Measurements from ENCODE around the gene SPAG17.

DNA sequence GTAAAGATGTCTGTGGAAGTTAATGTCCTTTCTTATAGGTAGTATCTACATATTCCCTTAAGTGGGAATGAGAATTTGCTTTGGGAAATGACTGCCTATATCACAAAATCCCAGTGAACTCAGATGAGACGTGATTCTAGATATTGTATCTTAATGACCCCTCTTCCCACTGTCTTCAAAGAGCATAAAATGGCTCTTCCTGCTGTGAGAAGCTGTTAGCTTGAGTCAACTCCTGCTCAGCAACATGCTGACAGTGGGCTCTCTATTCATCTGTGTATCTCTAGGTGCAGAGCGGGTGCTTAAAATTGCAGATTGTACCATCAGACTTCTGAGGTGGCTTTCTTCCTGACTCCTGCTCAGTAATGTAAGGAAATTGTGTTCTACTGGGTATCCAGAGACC is 100.6 kb downstream of the SPAG17 start:
- TF ChIP-seq, protein P1, sequence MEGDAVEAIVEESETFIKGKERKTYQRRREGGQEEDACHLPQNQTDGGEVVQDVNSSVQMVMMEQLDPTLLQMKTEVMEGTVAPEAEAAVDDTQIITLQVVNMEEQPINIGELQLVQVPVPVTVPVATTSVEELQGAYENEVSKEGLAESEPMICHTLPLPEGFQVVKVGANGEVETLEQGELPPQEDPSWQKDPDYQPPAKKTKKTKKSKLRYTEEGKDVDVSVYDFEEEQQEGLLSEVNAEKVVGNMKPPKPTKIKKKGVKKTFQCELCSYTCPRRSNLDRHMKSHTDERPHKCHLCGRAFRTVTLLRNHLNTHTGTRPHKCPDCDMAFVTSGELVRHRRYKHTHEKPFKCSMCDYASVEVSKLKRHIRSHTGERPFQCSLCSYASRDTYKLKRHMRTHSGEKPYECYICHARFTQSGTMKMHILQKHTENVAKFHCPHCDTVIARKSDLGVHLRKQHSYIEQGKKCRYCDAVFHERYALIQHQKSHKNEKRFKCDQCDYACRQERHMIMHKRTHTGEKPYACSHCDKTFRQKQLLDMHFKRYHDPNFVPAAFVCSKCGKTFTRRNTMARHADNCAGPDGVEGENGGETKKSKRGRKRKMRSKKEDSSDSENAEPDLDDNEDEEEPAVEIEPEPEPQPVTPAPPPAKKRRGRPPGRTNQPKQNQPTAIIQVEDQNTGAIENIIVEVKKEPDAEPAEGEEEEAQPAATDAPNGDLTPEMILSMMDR (IDR thresholded peaks at IDR 0.05) = no peak
- no peak for TF ChIP-seq POLR2AphosphoS5 (IDR thresholded peaks at IDR 0.05; ENCODE audit: low read depth, low read length)
- no peak for TF ChIP-seq YY1 (IDR thresholded peaks at IDR 0.05; ENCODE audit: low read depth)
- TF ChIP-seq FOXJ3 (CRISPR knock-in tag; IDR thresholded peaks at IDR 0.05) = no peak
- TF ChIP-seq EZH2phosphoT487 (IDR thresholded peaks at IDR 0.05; ENCODE audit: borderline replicate concordance, low read depth) = no peak
- no peak for TF ChIP-seq FOXM1 (IDR thresholded peaks at IDR 0.05; ENCODE audit: low read depth)
- TF ChIP-seq JUND (IDR thresholded peaks at IDR 0.05) = no peak
- TF ChIP-seq, protein P2, sequence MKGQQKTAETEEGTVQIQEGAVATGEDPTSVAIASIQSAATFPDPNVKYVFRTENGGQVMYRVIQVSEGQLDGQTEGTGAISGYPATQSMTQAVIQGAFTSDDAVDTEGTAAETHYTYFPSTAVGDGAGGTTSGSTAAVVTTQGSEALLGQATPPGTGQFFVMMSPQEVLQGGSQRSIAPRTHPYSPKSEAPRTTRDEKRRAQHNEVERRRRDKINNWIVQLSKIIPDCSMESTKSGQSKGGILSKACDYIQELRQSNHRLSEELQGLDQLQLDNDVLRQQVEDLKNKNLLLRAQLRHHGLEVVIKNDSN (IDR thresholded peaks at IDR 0.05; ENCODE audit: borderline replicate concordance, low read depth) = no peak
- TF ChIP-seq GABPA (IDR thresholded peaks at IDR 0.05; ENCODE audit: low read depth) = no peak
- no peak for TF ChIP-seq SIN3A (IDR thresholded peaks at IDR 0.05; ENCODE audit: borderline replicate concordance, low read depth, low read length)
- TF ChIP-seq EP300 (IDR thresholded peaks at IDR 0.05; ENCODE audit: borderline replicate concordance in 1 of 2, low read depth in 1 of 2, low read length in 1 of 2) = no peak
- no peak for TF ChIP-seq MEF2A (IDR thresholded peaks at IDR 0.05; ENCODE audit: borderline replicate concordance, low read depth)
- TF ChIP-seq MXI1 (IDR thresholded peaks at IDR 0.05; ENCODE audit: low read depth, low read length) = no peak
